Endothelial cell (in vitro differentiated cells): ENCODE data around the gene SLC43A3. TPM values are rescaled to one million over a fixed set of nuclear protein-coding genes. Genes with fewer than 3 reads are reported as not detected.

Experiments
- DNase-seq: peaks from one replicate; pipeline ENCODE4 v3.0.0; 2021; ENCODE audit warnings: low spot score
- H3K27ac Mint-ChIP-seq: one replicate; pipeline ENCODE4 v1.8.0; 2021; ENCODE audit warnings: mixed read lengths, inconsistent platforms; ENCODE audit not compliant: unreplicated experiment
- H3K27me3 Mint-ChIP-seq: one replicate; pipeline ENCODE4 v1.8.0; 2021; ENCODE audit warnings: mild to moderate bottlenecking, moderate library complexity, mixed read lengths, inconsistent platforms; ENCODE audit not compliant: unreplicated experiment
- H3K36me3 Mint-ChIP-seq: one replicate; pipeline ENCODE4 v1.8.0; 2021; ENCODE audit warnings: mild to moderate bottlenecking, low read depth, mixed read lengths, inconsistent platforms; ENCODE audit not compliant: unreplicated experiment
- H3K4me1 Mint-ChIP-seq: one replicate; pipeline ENCODE4 v1.8.0; 2021; ENCODE audit warnings: mild to moderate bottlenecking, mixed read lengths, inconsistent platforms; ENCODE audit not compliant: unreplicated experiment
- H3K4me3 Mint-ChIP-seq: one replicate; pipeline ENCODE4 v1.8.0; 2021; ENCODE audit warnings: mild to moderate bottlenecking, mixed read lengths, inconsistent platforms; ENCODE audit not compliant: unreplicated experiment
- H3K9me3 Mint-ChIP-seq: one replicate; pipeline ENCODE4 v1.8.0; 2021; ENCODE audit warnings: mixed read lengths, inconsistent platforms; ENCODE audit not compliant: unreplicated experiment
- total RNA-seq: library from RNA; stranded (reverse); fragmentation: NEBNext Ultra II Directional; extraction: Animal tissue kit (Norgen Biotek cat#: 25700); gene quantifications from one replicate; pipeline ENCODE4 v1.2.1, GENCODE V29; 2021; ENCODE audit not compliant: unreplicated experiment
- TF ChIP-seq, protein P1 (sequence below): fragments of 200-600 bp; sonication (generic); IDR thresholded peaks from one replicate; pipeline ENCODE4 v1.5.0; 2021; ENCODE audit warnings: antibody characterized with exemption; ENCODE audit not compliant: unreplicated experiment

Gene SLC43A3
- total RNA-seq, 1 donor from 2014 or later, result 17.5 TPM

DNA sequence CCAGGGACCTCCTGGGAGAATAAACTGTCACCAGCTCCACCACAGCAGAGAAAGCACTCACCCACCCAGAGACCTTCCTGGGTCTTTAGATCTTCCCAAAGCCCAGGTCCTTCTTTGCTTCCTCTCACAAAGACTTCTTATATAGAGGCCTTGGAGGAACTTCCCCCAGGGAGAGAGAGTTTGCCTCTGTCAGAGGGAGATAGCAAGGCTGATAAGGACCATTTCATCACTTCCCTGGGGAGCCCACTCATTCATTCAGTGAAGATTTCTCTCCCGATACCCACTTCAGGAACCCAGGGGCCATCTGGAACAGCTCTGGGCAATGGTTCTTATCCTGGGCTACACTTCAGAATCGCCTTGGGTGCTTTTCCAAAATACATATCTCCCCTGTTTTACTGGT, 36.4 kb downstream of the SLC43A3 start, which contains the start of gene PRG2:
PRG2 (minus strand) TSS at position 116 of the 400 bp plus-strand sequence. CDS start 706 bp downstream, outside the sequence.
- Mint-ChIP-seq H3K9me3 (no peaks in the 10 kb centered on the region), H3K27me3 (peaks cover 3% of the 10 kb centered on the region), H3K4me3 (no peak within 1 kb of the TSS), H3K36me3 (no peaks in the 10 kb centered on the region), H3K4me1 (no peaks in the 10 kb centered on the region), H3K27ac (no peak within 1 kb of the TSS)
- DNase-seq, result no peak
- TF ChIP-seq, protein P1, sequence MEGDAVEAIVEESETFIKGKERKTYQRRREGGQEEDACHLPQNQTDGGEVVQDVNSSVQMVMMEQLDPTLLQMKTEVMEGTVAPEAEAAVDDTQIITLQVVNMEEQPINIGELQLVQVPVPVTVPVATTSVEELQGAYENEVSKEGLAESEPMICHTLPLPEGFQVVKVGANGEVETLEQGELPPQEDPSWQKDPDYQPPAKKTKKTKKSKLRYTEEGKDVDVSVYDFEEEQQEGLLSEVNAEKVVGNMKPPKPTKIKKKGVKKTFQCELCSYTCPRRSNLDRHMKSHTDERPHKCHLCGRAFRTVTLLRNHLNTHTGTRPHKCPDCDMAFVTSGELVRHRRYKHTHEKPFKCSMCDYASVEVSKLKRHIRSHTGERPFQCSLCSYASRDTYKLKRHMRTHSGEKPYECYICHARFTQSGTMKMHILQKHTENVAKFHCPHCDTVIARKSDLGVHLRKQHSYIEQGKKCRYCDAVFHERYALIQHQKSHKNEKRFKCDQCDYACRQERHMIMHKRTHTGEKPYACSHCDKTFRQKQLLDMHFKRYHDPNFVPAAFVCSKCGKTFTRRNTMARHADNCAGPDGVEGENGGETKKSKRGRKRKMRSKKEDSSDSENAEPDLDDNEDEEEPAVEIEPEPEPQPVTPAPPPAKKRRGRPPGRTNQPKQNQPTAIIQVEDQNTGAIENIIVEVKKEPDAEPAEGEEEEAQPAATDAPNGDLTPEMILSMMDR, result no peak

DNA sequence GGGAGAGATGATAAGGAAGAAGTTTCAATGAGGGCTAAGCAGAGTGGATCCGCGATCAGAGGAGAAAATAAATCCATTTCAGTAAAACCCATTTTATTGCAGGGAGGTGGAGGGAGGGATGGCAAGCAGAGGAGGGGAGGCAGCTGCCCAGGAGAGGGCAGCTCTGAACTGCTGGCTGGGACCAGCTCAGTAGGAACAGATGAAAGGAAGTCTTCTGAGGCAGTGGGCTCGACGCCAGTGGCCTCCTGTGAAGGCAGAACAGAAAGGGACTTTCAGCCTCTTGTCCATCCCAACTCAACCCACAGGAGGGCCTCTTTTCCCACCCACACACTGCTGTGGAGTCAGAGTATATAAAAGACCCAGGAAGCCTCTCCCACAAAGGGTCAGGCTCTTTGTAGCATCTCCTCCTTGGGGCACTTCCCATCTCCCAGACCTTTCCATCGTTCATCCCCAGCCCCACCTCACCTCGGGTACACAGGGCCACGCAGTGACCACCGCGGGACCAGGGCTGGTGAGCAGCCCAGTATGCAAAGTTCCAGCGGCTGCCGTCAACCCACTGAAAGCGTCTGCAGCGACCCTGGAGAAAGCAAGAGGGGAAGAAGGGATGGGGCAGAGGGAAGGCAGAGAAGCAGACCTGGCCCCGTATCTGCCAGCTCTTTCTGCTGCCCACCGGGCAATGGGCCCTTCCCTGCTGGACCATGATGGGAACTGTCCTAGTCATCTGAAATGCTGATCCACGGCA, 39.5 kb downstream of the SLC43A3 start:
- Mint-ChIP-seq H3K9me3 (no peaks in the 10 kb centered on the region), H3K4me3 (no peak overlapping the region), H3K27me3 (peaks cover 4% of the 10 kb centered on the region), H3K4me1 (no peaks in the 10 kb centered on the region), H3K27ac (no peak overlapping the region), H3K36me3 (no peaks in the 10 kb centered on the region)
- TF ChIP-seq, protein P1, result no peak
- DNase-seq, result no peak

DNA sequence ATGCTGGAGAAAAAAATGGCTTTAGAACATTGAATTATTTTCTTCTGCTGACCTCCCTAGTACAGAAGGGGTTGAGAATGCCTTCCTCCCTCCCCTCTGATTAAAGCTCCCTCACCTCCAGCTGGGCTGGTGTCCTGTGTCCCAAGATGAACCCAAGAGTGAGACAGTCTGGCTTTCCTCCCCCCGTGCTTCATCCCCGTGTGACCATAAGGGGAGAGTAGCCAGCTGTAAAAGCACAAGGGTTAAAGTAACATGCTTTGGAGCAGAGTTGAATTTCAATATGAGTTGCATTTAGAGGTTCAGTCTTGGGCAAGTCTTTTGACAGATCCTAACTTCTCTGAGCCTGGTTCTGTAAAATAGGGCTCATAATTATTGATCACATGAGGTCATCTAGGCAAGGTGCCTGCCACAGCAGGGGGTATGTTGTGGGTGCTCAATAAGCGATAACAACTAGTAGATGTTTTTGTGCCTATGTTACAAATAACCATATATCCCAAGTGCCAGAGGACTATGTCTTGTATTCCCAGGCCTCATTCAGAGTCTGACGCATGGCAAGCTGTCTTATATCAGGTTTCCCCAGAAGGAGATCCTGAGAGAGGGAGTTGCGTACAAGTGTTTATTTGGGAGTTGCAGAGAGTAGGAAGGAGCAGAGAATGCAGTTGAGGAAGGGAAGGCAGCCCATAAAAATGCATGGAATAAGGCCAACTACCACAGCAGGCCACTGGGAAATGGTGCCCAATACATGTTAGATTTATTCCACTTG, 40.6 kb downstream of the SLC43A3 start:
- no peaks in the 10 kb centered on the region for H3K4me1 Mint-ChIP-seq
- peaks cover 4% of the 10 kb centered on the region for H3K27me3 Mint-ChIP-seq
- no peaks in the 10 kb centered on the region for H3K36me3 Mint-ChIP-seq
- H3K4me3 Mint-ChIP-seq, result no peak overlapping the region
- no peak overlapping the region for H3K27ac Mint-ChIP-seq
- H3K9me3 Mint-ChIP-seq, result no peaks in the 10 kb centered on the region
- TF ChIP-seq, protein P1, result no peak
- DNase-seq, result no peak

DNA sequence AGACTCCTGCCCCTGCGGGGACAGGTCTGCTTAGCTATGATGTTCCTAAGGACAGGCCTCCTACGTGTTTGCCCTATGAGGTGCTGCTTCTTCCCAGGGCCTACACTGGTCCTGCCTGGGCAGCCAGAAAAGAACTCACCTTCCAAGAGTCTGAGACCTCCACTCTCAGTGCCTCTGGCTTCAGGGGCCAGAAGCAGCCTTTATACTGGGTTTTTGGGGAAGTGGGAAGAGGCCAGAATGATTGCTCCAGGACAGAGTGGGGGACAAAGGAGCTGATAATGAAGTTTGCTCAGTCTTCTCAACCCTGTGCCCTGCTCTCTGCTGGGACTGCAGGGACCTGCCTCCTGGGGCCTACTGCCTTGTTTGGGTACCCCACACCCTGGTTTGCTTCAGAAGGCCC, 45.9 kb downstream of the SLC43A3 start, which contains the start of gene PRG3:
PRG3 (minus strand) TSS at position 176 of the 400 bp plus-strand sequence. CDS start 442 bp downstream, outside the sequence.
- Mint-ChIP-seq H3K9me3 (no peaks in the 10 kb centered on the region), H3K27me3 (peaks cover 13% of the 10 kb centered on the region), H3K27ac (no peak within 1 kb of the TSS), H3K4me1 (no peaks in the 10 kb centered on the region), H3K4me3 (no peak within 1 kb of the TSS), H3K36me3 (no peaks in the 10 kb centered on the region)
- TF ChIP-seq, protein P1, result no peak
- DNase-seq, result no peak
